NCI-H1105 treated with DMSO at 0.1 percent for 48 hours (cell line): ENCODE measurements around the gene GRSF1.
"Not testable (repeated sequence)": the region's sequence is repeated elsewhere in the genome, so short reads cannot be mapped to it uniquely, and the experiment has no call there.

Experiments used
- DNase-seq: peaks from one replicate; lab custom pipeline; 2025; lab: John Stamatoyannopoulos, UW

GRSF1 gene

DNA sequence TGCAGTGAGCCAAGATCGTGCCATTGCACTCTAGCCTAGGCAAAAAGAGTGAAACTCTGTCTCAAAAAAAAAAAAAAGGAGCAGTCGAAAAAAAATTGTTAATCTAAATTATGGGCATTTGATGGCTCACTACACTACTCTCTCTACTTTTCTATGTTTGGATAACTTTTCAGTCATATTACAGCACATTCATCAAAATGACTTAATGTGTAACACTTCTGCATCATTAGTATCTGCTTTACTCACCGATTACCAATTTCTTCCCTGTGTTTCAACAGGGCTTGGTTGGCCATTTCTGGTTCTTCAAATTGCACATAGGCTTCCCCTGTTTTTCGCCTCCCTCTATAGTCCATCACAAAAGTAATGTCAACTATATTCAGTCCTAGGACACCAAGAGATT, 8.4 kb downstream of the GRSF1 start:
- DNase-seq = no peak

- no peak for DNase-seq
These were observed 9.6 kb downstream of the GRSF1 start for GRCh38 chr4:70830054-70830453.

DNA sequence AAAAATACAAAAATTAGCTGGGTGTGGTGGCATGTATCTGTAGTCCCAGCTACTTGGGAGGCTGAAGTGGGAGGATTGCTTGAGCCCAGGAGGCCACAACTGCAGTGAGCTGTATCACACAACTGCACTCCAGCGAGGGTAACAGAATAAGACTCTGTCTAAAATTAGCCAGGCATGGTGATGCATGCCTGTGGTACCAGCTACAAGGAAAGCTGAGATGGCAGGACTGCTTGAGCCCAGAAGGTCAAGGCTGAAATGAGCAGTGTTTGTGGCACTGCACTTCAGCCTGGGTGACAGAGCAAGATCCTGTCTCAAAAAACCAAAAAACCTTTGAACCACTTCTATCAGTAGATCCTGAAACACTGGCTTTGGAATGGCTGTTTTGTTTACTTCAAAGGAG, 10.2 kb downstream of the GRSF1 start:
- no peak for DNase-seq

DNA sequence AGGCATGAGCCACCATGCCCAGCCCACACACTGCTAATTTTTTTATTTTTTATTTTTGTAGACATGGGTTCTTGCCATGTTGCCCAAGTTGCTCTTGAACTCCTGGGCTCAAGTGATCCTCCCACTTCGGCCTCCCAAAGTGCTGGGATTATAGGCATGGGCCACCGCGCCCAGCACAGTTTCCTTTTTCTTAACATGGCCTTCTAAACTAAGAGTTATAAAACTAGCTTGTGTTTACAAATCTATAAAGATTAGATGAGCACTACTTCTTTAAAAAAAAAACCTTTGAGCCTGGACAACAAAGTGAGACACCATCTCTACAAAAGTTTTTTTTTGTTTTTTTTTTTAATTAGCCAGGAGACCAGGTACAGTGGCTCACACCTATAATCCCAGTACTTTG, 10.7 kb downstream of the GRSF1 start:
- DNase-seq = no peak

DNA sequence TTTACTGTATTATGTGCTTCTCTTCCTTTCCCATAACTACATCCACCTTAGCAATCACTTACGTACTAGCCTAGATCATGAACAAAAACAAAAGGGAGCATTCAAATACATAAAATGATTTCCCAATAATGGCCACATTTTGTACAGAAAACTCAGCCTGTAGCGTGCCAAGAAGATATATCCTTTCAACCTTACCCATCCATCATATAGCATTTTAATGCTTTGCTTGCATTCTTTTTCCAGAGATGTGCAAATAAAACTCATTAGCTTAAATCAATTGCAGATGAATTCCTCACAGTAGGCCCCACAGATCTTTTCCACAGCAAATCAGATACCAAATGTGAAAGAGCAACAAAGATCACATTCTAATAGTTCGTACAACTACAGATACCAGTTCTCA, 20.8 kb downstream of the GRSF1 start:
- no peak for DNase-seq

DNA sequence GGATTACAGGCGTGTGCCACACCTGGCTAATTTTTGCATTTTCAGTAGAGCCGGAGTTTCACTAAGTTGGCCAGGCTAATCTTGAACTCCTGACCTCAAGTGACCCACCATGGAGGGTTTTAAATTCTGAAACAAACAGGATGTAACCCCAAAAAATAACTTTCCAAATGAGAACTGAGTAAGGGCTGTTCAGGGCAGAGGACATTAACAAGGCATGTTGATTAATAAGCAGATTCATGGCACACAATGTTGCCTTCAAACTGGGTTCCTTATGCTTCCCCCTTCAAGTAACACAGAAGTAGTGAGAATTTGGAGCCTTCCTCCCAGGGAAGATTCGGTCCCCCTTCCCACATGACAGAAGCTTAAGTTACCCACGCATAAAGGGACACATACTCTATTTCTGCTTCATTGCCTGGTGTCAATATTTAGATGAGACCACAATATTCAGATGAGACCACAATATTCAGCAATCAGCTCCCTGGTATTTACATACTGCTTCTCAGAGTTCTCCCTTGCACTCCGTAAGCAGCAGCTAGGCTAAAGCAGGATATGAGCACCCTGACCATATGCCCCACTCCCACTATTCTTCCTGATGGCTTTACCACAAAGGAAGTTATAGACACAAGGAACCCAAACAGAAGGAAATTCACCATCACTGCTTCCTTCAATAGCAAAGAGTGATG, 21.4 kb downstream of the GRSF1 start:
- DNase-seq = no peak

GRCh38 chr4:70816894-70817293, 22.8 kb downstream of the GRSF1 start:
- DNase-seq = no peak

DNA sequence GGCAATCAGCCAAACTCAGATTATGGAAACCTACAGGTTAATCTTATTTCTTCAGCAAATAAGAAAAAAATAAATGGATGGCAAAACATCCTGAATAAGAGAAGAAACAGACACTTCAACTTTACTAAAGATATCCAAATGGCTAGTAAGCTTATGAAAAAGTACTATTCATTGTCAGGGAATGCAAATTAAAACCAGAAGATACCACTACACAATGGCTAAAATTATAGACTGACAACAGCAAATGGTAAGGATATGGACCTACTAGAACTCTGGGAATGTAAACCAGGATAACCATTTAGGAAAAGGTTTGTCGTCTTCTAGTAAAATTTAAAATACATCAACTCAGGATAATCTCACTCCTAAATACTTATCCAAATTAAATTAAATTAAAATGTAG, 24.3 kb downstream of the GRSF1 start:
- no peak for DNase-seq

- no peak for DNase-seq
These were observed 31.5 kb downstream of the GRSF1 start for GRCh38 chr4:70808151-70808550.

GRCh38 chr4:70802928-70803580, 36.6 kb downstream of the GRSF1 start:
- no peak for DNase-seq

GRCh38 chr4:70801265-70801809, 38.4 kb downstream of the GRSF1 start:
- no peak for DNase-seq

GRCh38 chr4:70793626-70794025, 46.1 kb downstream of the GRSF1 start:
- no peak for DNase-seq

- DNase-seq = no peak
These were observed 51.0 kb downstream of the GRSF1 start for GRCh38 chr4:70788733-70789132.

DNA sequence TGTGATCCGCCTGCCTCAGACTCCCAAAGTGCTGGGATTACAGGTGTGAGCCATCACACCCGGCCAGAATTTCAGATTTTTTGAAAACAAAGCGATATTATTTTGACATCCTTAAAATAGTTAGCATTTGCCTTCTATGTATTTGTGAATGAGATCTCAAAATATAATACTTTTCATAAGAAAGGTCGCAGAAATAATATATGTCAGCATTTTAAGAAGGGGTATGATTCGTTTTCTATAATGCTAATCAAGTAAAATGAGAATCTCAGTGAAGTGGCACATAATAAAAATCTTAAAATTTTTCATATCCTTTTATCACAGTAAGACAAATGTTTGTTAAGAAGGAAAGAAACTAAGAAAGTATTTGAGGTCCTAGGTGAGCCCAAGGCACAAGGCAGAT, 52.2 kb downstream of the GRSF1 start:
- no peak for DNase-seq

DNA sequence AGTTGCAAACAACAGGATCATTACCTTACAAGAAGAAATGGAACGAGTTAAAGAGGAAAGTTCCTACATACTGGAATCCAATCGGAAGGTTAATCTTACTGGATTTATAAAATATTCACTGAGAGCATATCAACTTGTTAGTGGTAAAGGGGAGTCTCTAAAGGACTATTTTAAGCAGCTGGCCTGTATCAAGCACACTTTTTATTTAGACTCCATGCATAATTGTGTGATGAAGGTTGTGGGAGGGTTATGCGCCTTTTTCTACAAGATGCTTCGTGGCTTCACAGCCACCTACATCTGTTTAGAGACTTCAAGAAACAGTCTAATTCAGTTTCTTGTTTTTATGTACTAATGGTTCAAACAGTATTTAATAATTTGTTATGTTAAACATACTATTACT, 56.6 kb downstream of the GRSF1 start:
- DNase-seq = no peak

- no peak for DNase-seq
These were observed 60.7 kb downstream of the GRSF1 start for GRCh38 chr4:70778888-70779422.

DNA sequence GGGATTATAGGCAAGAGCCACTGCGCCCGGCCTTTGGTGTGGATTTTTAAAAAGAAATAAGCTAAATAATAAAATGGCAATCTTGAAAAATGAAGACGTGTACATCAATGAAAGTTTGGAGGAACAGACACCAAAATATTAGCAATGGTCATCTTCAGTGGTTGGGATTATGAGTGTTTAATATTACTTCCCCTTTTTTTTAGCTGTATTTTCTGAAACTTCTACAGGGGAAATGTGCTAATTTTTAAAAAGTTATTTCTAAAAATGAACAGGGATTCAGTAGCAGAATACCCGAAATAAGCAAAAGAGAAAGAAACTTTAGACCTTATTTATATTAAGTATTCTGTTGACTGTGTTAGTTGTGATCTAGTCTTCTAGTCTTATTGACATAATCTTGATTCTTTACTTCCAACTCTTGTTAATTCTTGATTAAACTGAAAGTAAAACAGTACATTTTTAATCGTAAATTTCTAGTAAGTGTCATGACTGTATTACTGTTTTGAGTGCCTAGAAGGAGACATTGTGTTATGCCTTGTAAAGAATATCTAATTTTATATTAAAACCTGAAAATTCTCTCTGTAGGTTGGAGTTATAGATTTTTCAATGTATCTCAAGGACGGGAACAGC, 66.6 kb downstream of the GRSF1 start:
- DNase-seq = no peak

DNA sequence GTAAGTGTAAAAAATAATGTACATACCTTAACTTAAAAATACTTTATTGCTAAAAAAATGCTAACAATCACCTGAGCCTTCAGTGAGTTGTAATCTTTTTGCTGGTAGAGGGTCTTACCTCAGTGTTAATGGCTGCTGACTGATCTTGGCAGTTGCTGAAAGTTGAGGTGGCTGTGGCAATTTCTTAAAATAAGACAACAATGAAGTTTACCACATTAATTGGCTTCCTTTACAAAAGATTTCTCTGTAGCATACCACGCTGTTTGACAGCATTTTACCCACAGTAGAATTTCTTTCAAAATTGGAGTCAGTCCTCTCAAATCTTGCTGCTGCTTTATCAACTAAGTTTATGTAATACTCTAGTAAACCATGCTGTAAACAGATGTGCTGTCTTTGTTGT, 70.3 kb downstream of the GRSF1 start:
- not testable (repeated sequence) for DNase-seq

DNA sequence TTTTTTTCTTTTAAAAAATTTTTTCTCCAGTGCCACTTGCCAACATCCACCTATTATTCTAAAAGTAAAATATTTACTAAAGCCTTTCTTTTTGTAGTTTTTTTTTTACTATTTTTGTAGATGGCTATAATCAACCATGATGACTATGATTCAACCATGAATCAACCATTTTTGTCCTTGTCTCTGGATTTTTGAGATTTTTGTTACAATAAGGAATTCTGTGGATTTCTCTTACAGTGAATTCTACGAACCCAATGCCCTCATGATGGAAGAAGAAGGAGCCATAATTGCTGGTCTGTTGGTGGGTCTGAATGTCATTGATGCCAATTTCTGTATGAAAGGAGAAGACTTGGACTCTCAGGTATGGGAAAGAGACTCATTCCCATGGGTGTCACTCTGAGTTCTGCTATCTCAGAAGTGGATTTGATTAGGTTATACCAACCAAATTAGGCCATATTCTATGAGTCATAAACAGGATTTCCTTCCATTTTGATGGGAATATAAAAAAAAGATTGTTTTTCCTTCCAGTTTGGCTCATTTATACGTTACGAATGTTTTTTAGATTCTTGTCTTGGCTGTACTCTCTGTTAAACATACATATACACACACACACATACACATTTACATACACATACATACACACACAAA, 71.3 kb downstream of the GRSF1 start:
- no peak for DNase-seq
